ENCODE results near the gene GLB1L3. TPM values are rescaled to one million over a fixed set of nuclear protein-coding genes. Genes with fewer than 3 reads are reported as not detected.

The GLB1L3 gene
- total and polyA plus RNA-seq, 2 of the 4 experiments (the other 2 are of a cell fraction), result not detected

DNA sequence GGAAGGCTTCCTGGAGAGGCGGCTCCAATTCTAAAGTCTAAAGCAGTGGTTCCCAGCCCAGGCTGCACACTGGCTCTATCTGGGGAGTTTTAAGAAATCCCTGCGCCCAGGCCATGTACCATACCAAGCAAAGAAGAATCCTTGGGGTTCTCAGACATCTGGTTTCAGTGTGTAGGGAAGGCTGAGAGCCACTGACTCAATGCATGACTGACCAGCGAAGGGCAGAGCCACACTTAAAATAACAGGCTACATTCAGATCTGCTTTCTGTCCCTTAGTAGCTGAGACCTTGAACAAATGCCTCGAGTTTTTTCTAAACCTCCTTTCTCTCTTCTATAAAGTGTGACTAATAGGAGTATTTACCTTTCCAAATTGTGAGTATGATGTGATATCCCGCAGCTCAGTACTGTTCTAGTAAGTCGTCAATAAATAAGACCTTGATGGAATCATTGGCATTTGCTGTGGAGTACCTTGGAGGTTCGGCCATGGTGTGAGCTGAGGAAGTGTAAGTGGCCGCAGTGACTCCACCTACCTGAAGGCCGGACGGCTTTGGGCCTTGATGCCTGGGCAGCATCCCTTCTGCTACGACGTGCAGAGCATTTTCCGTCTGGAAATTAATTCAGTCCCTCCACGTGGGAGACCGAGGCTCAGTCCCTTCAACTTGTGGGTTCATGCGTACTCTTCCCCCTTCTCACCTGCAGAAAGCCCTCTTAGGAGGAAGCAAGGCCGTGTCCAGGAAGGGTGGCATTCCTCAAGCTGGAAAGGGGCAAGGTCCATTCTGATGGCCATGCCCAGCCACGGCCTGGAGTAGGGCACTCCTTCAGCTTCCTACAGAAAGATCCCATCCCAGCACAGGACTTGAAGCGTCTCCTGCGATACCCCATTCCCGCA, 80.7 kb downstream of the GLB1L3 start (continued):
- no peak for TF ChIP-seq POLR2A (IDR thresholded peaks at IDR 0.05; ENCODE audit: low read depth, low read length)

- in situ Hi-C loops (cut with MboI; ENCODE audit: low sequenced_read_pairs) (no loop called here), intact Hi-C loops (cut with micrococcal nuclease) (no loop called here)
- CTCF ChIA-PET, result no interaction called here
Observed at GRCh38 chr11:134357545-134357839, 81.3 kb downstream of the GLB1L3 start.

More at GRCh38 chr11:134357545-134357839, 81.3 kb downstream of the GLB1L3 start:
- Histone ChIP-seq H2AK5ac (ENCODE audit: low read depth, low read length) (no peak overlapping the region), H3K36me3 (ENCODE audit: control insufficient read depth, insufficient read depth, low read length) (no peaks in the 10 kb centered on the region), H3K27me3 (ENCODE audit: control insufficient read depth, insufficient read depth, low read length) (no peaks in the 10 kb centered on the region), H3K27ac (ENCODE audit: insufficient read depth, low read length) (no peak overlapping the region), H3K4me2 (ENCODE audit: low read depth, low read length) (no peak overlapping the region), H2BK15ac (ENCODE audit: low read depth, low read length) (no peak overlapping the region), H3K4me1 (ENCODE audit: control insufficient read depth, insufficient read depth, low read length) (no peaks in the 10 kb centered on the region), H4K91ac (ENCODE audit: insufficient read depth, low read depth, low read length) (no peak overlapping the region), H4K5ac (ENCODE audit: low read depth, low read length) (no peak overlapping the region), H3K9ac (ENCODE audit: low read depth, low read length) (no peak overlapping the region), H2AFZ (replicated peaks; ENCODE audit: low read length, poor library complexity) (no peak overlapping the region), H3K9me3 (ENCODE audit: control insufficient read depth, insufficient read depth, low read length) (peaks cover 9% of the 10 kb centered on the region), H2BK5ac (ENCODE audit: low read depth, low read length, poor library complexity, severe bottlenecking) (no peak overlapping the region), H3K4ac (ENCODE audit: low read depth, low read length) (no peak overlapping the region), H3K4me3 (ENCODE audit: insufficient read depth, low read depth, low read length) (no peak overlapping the region), H2BK120ac (ENCODE audit: low read depth, low read length) (no peak overlapping the region), H3K9me1 (ENCODE audit: insufficient read depth, low read length) (no peaks in the 10 kb centered on the region), H3K14ac (replicated peaks; ENCODE audit: low read depth, low read length) (no peak overlapping the region), H3K79me1 (ENCODE audit: low read depth in 1 of 2, low read length in 2 of 2) (no peaks in the 10 kb centered on the region), H3K23ac (ENCODE audit: low read depth, low read length) (no peak overlapping the region), H3K56ac (ENCODE audit: extremely low read depth, insufficient read depth, low read length) (no peak overlapping the region), H4K8ac (ENCODE audit: low read depth in 2 of 2, low read length in 2 of 2) (no peak overlapping the region), H2BK20ac (ENCODE audit: low read depth, low read length) (no peak overlapping the region), H2AK9ac (replicated peaks; ENCODE audit: low read depth, low read length, poor library complexity) (no peak overlapping the region), H4K20me1 (ENCODE audit: insufficient read depth, low read length) (no peaks in the 10 kb centered on the region), H3K18ac (ENCODE audit: low read depth, low read length) (no peak overlapping the region)
- no peak for ATAC-seq (ENCODE audit: low read depth)
- no peak for TF ChIP-seq ELK1 (IDR thresholded peaks at IDR 0.05; ENCODE audit: borderline replicate concordance, low read depth, low read length)
- dilution Hi-C loops (cut with HindIII; ENCODE audit: low sequenced_read_pairs, unreplicated experiment), result no loop called here
- no CpG with 5 or more reads among the region's 8 CpGs for WGBS, 2 experiments (ENCODE audit: extremely low coverage in 2 of 2, insufficient read length in 1 of 2)
- BruUV-seq (replicated peaks), result no TSS peak
- POLR2A ChIA-PET (ENCODE audit: unreplicated experiment), result no interaction called here
- no peak for DNase-seq

Data from IMR-90 (cell line).